ENCODE results near the gene MAP2K5.

Gene MAP2K5

GRCh38 chr15:67853454-67853853 lies 311.0 kb downstream of the MAP2K5 start:
- no peak for TF ChIP-seq CTCF (conservative IDR thresholded peaks at IDR 0.05; ENCODE audit: control insufficient read depth, insufficient read depth, low read depth, low read length)

GRCh38 chr15:67854358-67854757 lies 311.9 kb downstream of the MAP2K5 start:
- no peak for DNase-seq (ENCODE audit: low read depth)
- H3K4me3 ChIP-seq (ENCODE audit: control insufficient read depth, low read depth, low read length) = no peak overlapping the region
- TF ChIP-seq CTCF (conservative IDR thresholded peaks at IDR 0.05; ENCODE audit: control insufficient read depth, insufficient read depth, low read depth, low read length) = no peak

More at GRCh38 chr15:67853454-67853853, 311.0 kb downstream of the MAP2K5 start:
- DNase-seq (ENCODE audit: low read depth) = no peak
- H3K4me3 ChIP-seq (ENCODE audit: control insufficient read depth, low read depth, low read length) = no peak overlapping the region

- no peak for DNase-seq (ENCODE audit: low read depth)
- H3K4me3 ChIP-seq (ENCODE audit: control insufficient read depth, low read depth, low read length) = no peak overlapping the region
- no peak for TF ChIP-seq CTCF (conservative IDR thresholded peaks at IDR 0.05; ENCODE audit: control insufficient read depth, insufficient read depth, low read depth, low read length)
These were observed 313.3 kb downstream of the MAP2K5 start for GRCh38 chr15:67855842-67856241.

Data from fibroblast of mammary gland (primary cell).